Astrocyte of the hippocampus (primary cell): ENCODE measurements around the gene NAV1.
"Not testable (repeated sequence)": the region's sequence is repeated elsewhere in the genome, so short reads cannot be mapped to it uniquely, and the experiment has no call there.

Source experiments
- DNase-seq: peaks from one replicate; pipeline ENCODE4 v3.0.0; 2011; ENCODE audit warnings: low read depth, low spot score

NAV1 gene

DNA sequence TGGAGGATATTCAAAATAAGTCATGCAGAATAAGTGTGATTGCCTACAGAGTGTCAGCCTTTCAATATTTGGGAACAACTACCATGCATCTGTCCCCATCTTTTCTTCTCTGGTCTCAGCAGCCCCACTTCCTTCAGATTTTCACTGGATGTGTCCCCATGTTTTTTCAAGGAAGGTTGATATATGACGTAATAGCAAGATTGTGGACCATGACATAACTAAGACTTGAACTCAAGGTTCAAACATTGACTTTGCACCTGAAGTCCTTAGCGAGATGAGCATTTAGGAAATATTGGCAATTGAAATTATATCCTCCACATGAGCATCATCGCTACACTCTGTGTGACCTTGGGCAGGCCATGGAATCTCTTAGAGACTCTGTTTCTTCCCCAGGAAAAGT lies 5.8 kb downstream of the NAV1 start:
- no peak for DNase-seq

DNA sequence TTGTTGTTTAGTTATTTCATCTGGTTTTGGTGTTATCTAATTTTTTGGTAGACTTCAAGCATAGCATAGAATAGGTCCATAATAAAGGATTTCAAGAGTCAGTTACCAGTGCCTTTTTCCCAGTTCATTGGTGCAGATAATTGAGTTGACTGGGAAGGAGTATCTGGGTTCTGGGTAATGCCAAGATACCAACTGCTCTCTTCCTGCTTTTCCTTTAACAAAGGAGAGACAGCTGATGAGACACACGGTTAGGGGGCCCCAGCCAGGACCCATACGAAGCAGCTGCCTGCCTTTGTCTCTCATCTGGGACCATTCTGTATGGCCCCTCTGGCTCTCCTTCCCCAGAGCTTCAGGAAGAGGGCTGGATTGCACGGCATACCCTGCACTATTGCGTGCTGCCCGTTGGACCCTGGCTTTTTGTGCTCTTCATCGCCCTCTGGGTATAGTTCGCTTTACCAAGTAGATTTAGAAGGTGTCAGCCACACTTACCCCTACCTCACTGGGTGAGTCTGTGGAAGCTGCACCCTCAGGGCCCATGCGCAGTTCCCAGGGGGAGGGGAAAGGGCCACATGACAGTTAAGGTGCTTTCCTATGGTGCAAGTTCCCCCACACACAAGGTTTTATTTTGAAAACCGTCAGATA lies 7.0 kb downstream of the NAV1 start:
- DNase-seq = no peak

DNA sequence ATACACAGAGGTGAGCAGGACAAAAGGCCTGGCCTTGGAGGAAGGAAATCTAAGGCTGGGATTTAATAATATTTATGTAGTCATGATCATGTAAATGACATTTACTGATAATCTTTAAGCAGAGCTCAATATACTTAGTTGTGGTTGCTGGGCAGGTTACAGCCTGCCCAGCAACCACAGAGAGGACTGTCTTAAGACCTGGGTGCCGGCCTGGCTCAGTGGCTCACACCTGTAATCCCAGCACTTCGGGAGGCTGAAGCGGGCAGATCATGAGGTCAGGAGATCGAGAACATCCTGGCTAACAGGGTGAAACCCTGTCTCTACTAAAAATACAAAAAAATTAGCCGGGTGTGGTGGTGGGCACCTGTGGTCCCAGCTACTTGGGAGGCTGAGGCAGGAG lies 10.6 kb downstream of the NAV1 start:
- not testable (repeated sequence) for DNase-seq

DNA sequence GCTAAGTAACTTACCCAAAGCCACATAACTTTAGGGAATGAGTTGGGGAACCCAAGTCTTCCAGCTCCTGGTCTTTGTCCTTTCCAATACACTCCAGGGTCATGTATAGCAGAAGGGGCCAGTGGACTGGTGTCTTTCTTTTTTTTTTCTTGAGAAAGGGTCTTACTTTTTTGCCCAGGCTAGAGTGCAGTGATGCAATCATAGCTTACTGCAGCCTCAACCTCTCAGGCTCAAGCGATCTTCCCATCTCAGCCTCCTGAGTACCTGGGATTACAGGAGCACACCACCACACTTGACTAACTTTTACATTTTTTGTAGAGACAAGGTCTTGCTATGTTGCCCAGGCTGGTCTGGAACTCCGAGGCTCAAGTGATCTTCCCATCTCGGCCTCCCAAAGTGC lies 12.2 kb downstream of the NAV1 start:
- DNase-seq = no peak

DNA sequence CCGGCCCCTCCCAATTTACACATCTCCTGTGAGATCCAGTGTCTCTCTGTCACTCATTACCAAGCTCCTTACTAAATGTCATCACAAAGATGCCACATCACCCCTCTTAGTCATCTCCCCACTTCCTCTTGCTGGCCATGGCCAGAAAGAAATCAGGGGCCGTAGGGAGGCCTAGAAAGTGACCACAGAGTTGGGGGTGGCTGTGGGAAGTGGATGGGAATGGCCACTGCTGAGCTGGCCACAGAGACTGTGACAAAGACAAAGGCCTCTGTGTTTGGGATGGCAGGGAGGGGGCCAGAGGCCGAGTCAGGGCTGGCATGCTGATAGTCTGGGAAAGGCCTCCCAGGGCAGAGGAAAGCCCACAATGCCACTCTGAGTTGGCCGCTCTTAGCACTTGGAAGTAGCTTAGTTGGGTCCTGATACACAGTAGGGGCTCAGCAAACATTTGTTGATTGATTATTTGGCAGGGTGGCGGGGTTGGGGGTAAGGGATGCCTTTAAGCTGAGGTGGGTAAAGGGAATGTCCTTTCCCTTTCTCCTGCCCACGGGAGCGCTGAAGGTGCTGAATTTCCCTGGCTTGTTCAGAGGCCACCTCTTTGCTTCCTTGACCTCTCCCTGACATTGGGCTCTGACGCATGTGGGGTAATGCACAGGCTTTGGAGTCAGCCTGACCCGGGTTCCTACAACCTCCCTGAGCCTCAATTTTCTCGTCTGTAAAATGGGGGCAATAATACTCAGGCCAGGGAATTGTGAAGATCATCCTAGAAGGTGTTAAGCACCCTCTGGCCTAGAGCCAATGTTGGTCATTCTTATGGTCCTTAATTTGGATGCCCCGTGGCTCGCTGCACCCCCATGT lies 13.2 kb downstream of the NAV1 start:
- DNase-seq = peak; percentile 84

DNA sequence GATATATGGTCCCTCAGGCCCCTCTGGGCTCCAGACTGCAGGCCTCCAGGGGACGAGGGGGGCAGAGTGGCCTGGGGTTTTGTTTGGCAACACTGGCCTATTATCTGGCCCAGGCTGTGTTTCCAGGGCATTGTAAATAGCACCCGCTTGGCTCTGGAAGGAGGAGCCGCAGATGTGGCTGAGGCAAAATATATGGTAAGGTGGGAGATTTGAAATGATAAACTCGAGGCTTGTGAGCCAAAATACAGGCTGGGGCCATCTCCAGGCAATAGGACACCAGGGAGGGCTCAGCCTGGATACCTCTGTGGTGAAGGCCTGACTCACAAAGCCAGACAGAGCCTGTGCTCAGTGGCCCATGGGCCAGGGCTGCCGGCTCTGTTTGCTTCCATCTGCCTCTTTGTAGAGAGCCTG lies 14.0 kb downstream of the NAV1 start:
- peak; percentile 75 for DNase-seq

DNA sequence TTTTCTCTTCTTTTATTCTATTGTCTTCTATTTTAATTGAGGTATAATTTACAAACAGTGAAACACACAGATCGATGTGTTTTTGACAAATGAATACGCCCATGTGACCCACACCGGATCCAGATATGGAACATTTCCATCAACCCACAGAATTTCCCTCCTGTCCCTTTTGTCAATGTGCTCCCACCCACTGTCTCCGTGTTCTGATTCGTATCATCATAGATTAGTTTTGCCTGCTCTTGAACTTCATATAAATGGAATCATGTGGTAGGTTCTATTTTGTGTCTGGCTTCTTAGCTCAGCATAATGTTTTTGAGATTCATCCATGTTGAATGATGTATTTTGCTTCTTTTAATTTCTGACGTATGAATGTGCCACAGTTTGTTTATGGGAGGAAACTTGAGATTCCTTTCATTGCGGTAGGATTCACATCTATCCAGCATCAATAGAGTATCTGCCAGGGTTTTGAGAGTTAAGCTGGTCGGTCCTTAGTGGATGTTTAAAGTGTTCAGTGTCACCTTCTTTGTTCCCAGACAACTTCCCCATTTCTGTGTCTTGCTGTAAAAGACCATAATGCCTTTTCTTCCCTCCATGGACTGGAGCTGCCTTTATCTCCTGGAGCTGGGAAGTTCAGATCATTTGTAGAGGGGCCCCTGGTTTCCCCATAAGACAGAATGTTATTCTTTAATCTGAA lies 14.7 kb downstream of the NAV1 start:
- DNase-seq = no peak

DNA sequence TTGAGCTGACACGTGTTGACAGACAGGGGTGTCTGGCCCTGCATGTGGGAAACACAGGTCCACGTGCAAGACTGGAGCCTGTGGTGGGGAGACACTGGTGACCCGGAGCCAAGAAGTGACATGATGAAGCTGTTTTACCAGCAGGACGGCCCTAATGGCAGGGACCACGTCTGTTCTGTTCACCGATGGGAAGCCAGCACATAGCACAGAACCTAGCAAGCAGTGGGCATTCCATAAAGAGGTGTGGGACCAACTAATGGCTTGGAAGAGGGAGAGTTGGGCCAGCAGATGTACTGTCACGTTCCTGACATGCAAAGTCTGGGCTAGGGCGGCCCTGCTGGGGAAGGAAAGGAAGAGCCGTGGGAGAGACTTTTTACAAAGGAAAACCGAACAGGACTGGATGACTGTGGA lies 15.3 kb downstream of the NAV1 start:
- no peak for DNase-seq

DNA sequence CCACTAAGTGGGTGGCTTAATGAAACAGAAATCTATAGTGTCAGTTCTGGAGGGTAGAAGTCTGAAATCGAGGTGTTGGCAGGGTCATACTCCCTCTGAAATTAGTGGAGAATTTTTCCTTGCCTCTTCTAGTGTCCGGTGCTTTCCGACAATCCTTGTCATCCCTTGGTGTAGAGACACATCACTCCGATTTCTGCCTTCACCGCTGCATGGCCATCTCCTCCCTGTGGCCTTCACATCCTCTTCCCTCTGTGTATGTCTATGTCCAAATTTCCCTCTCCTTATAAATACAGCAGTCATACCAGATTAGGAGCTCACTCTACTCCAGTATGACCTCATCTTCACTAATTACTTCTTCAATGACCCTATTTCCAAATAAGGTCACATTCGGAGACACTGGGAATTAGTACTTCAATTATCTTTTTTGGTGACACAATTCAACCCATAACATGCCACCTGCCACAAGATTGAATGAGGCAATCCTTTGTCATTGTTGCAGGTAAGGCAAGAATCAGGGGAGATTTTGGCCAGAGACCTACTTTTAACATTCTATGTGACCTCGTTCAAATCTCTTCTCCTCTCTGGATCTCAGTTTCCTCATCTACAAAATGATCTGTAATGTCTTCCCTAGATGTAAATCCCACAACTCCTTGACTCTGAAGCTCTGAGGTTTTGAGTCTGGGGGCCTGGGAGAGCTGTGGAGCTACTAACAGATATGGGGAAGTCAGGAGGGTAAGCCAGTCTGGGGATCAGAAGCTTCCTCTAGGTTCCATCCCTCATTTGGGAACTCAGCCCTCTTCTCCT lies 16.1 kb downstream of the NAV1 start:
- no peak for DNase-seq

DNA sequence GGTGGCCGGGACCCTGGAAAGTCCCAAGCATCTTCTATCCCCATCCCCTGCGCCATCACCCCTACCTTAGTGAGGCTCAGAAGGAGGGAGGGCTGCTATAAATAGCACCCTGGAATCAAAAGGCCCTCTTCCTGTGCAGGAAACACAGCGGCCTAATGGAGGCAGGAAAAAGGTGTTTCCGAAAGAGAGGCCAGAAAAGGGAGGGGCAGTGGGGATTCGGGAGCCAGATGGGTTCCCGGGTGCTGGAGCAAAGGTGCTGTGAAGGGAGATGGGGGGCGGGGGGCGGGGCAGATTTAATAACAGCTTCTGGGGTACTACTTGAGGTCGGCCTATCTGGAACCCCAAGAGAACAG lies 16.6 kb downstream of the NAV1 start:
- DNase-seq = no peak

DNA sequence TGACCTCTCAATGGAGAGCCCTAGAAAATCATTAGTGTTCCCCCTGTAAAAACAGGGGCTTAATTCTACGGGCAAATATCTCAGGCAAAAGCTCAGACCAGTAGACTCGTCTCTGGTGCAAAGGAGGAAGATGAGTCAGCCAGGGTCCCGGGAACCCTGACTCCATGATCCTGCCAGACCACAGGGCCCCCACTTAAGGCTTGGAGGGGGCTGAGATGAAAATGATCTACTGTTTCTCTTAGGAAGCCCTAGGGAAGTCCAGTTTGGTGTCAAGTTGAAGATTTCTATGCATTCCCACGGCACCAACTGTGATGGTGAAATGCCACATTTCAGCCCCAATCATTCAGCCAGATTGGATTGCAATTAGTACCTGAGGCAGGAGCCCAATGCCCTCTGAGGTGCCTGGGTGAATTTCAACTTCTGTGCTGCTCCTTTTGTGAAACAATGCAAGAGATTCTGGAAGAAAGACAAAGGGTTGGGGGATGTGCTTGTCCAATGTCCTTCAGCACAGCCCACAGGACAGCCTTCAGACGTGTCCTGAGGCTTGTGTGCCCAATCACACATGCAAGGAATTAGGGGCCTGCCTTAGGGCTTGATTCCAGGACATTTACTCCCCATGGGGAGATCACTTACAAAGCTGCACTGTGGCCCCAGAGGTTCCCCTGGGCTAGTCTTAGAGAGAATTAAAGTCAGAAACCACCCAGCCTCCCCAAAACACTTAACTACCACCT lies 18.1 kb downstream of the NAV1 start:
- DNase-seq = no peak

DNA sequence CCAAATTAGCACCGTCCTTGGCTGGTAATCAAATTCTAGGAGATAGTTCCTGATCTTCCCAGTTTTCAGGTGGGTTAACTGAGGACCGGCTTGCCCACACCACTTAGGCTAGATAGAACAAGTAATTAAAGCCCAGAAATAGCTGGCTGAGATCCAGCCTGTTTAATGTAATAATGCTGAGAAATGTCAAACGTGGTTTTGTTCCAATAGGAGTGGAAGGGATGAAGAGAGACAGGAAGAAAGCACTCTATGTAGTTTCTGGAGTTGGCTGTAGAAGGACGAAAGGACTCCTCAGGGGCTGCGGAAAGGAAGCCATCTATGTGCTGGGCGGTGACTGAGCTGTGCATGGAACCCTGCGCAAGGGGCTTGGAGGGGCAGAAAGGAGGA lies 18.6 kb downstream of the NAV1 start:
- no peak for DNase-seq

DNA sequence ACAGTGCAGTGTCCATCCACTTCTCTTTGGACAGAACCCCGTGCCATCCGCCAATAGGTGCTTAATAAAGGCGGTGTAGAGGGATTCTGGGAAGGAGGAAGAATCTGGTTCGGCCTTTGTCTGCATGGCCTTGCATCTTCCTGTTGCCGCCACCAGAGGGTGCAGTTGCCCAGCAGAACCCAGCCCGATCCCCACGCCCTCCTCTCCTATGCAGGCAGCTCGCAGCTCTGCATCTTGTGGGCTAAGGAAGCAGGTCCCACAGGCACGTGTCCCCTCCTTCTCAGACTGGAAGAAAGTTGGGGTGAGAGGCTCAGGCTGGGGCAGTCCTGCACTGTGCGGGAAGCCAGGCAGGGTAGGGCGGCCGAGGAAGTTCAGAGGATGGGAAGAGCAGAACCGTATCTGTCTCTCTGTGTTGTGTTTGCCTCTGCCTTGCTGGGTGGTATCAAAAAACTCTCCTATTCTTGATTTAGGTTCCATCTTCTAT lies 20.8 kb downstream of the NAV1 start:
- peak; percentile 93 for DNase-seq

DNA sequence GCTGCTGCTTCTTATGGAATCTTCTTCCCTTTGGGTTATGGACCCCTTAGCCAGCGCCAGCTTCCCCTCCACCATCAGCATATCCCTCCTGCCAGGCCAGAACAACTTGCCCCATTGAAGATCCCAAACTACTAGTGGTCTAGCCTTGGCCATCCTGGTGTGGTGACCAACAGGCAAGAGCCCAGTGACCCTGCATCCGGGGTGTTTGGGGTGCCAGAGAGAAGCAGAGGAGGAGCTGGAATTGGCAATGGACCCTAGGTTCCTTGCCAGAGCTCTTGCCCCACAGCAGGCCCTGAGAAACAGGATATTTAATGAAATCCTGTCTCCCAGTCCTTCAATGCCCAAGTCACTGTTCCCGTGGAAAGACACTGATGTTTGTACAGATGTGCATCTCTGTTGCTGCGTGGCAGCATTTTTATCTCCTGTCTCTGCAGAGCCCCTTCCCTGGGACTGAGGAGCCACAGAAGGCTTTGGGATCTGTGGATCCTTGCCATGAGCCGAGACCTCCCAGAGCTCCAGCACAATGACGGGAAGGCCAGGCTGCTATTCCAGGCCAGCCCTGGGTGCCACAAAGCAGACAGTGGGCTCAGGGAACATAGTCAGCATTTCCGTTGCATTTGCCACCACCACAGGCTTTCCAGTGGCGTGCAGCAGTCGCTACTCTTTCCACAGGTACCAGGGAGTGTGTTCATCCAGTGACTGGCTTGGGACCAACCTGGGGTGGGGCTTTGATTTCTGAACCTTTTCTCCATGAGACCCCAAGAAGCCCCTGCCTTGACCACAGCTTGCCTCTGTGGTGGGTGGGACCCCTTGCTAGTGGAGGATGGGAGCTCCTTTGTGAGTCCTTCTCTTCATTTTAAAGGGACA lies 21.6 kb downstream of the NAV1 start:
- no peak for DNase-seq

DNA sequence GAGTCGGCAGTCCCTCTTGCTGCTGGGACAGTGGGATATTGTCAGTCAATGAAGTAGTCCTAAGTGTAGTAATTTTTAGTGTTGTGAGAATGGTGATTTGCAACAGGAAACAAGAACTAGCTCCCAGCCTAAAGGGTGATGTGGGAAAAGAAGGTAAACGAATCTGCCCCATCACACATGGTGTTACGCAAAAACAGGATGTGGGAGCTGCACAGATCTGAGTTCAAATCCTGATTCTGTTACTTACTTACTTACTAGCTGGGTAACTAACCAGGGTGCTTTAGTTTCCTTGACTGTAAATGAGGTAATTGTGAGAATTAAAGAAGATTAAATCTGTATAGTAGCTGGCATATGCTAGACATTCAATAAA lies 22.3 kb downstream of the NAV1 start:
- DNase-seq = no peak

DNA sequence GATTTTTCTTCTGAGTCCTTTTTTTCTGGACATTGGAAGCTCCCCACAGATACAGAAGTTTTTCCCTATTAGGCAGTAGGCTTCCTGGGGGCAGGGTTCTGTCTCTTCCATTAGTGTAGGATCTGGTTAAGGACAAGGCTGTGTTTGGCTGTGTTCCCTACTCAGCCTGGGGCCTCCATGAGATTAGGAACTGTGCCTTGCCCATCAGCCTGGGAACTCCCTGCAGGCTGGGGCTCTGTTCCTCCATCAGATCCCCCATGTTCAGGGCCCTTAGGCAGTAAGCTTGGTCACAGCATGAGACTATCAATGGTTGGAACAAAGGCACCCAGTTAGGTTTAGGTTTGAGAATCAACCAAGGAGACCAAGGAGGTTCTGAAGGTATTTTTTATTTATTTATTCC lies 22.7 kb downstream of the NAV1 start:
- DNase-seq = no peak

DNA sequence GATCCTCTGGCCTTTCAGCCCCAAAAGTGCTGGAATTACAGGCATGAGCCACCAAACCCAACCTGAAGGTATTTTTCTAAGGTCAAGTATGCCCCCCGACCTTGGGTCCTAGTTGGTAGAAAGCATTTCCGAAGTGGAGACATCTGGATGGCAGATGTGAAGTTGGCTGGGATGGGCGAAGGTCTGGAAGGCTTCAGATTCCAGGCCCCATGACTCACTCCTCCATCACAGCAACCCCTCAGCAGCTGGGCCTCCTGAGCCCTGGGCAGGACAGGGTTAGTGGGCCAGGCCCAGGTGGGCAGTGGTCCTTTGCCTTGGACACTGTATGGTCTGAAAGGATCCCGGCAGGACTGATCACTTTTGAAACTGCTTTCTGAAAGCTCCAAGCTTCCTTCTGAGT lies 23.3 kb downstream of the NAV1 start:
- peak; percentile 67 for DNase-seq

DNA sequence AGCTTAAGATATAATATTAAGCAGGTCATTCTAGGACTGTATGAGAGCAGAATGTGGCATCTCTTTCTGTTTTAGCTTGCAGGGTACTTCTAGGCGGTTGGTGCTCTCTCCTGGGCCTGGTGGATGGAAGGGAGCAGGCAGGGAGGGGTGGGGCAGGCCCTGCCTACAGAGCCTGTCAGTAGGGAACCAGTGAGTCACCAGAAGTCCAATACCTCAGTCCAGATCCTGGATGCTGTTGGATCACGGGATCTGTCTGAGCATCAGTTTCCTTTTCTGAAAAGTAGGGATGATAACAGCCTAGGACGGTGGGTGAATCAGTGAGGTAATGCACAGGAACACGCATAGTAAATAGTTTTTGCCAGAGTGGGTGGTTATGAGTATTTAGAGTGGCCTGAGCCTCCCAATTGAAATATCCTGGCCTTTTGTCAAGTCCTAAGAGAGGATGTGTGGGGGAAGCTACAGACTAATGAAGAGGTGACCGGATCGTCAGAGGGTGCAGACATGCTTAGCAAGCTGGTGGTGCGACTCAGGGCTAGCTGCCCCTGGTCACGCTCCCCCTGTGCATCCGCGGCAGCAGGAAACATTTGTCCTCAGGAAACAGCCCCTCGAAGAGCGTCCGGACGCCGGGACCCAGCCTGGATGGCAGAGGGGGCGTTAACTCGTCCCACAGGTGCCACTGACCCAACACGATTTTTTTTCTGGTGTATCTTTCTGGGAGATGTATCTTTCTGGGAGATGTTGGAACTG lies 23.9 kb downstream of the NAV1 start:
- DNase-seq = peak; percentile 67

DNA sequence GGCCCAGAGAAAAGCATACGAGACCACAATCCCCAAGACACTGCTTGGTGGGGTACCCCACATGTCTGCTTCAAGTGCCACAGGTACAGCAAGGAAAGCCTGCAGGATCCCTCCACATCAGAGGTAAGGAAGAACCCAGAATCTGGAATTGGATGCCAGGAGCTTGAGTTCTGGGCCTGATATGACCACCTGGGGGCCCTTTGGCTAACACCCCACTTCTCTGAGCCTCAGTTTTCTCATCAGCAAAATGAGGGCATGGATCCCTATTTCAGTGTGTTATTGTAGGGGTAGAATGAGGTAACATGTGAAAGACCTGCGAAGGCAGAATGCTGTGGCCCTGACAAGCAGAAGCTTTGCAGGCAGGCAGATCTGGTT lies 24.5 kb downstream of the NAV1 start:
- DNase-seq = no peak

DNA sequence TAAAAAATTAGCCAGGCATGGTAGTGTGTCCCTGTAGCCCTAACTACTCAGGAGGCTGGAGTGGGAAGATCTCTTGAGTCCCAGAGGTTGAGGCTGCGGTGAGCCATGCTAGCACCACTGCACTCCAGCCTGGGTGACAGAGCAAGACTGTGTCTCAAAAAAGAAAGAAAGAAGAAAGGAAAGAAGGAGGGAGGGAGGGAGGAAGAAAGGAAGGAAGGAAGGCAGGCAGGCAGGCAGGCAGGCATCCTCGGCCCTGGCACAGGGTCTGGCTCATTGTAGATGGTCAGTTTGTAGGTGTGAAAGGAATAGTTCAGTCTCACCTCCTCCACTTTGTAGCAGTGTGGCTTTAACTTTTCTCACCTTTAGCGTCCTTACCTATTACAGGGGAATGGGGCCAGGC lies 25.0 kb downstream of the NAV1 start:
- no peak for DNase-seq
